GM19452 (cell line): ENCODE measurements around the gene PMM2.

Experiments
- ATAC-seq: cut with Tn5 transposase; IDR thresholded peaks from one replicate; pipeline ENCODE4 v1.9.1; 2021; ENCODE audit not compliant: unreplicated experiment

PMM2 gene

GRCh38 chr16:8849411-8850011, 51.9 kb downstream of the PMM2 start:
- no peak for ATAC-seq

DNA sequence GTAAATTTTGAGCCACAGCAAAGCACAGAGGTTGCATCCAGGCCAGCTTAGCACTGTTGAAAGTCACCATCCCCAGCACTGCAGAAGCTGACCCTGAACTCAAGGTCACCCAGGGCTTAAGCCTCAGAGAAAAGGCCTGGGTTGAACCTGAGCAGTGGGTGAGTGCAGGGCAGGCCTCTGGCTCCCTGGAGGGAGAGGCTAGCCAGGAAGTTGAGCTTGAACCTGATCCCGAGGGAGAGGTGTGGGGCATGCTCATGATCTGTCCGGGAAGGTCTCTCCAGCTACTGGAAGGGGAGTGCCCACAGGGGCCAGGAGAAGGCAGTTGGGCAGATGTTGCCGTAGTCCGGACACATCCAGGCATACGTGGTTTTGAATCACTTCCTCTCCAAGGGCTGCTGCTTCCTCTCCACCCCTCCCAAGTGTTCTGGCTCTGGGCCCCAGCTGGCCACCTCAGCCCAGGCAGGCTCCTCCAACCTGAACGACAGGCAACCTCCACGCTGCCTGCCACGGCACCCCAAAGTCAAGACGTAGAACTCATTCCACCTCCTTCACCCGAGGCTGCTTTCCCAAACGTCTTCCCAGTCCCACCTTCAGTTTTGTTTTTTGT, 52.7 kb downstream of the PMM2 start:
- ATAC-seq = no peak

DNA sequence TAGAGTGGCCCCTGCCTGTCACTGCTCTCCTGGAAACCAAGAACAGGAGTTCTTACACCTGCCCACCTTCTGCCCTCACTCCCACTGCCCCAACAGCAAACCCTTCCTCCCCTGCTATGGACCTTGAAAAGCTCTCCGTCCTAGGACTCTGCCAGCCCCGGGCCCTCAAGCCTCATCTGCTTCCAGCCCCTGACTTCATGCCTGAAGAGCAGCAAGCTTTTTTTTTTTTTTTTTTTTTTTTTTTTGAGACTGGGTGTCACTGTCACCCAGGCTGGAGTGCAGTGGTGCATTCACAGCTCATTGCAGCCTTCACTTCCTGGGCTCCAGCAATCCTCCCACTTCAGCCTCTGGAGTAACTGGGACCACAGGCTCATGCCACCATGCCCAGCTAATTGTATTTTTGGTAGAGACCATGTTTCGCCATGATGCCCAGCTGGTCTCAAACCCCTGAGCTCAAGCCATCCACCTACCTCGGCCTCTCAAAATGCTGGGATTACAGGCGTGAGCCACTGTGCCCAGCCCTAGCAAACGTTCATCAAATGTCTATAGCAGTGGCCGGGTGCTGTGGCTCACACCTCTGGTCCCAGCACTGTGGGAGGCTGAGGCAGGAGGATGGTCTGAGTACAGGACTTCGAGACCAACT, 54.2 kb downstream of the PMM2 start:
- ATAC-seq = no peak

- ATAC-seq = no peak
These were observed 54.9 kb downstream of the PMM2 start for GRCh38 chr16:8852534-8852933.

GRCh38 chr16:8853150-8853549, 55.5 kb downstream of the PMM2 start:
- no peak for ATAC-seq

DNA sequence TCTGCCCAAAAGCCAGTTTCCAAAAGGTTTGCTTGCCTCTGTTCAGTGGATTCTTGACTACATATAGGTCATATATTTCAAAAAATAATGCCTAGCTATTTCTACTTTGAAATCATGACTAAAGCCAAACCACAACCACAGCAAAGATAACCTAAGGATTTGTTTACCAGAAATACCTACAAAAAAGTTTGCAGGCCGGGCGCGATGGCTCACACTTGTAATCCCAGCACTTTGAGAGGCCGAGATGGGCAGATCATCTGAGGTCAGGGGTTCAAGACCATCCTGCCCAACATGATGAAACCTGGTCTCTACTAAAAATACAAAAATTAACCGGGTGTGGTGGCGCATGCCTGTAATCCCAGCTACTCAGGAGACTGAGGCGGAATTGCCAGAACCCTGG, 56.0 kb downstream of the PMM2 start:
- no peak for ATAC-seq

DNA sequence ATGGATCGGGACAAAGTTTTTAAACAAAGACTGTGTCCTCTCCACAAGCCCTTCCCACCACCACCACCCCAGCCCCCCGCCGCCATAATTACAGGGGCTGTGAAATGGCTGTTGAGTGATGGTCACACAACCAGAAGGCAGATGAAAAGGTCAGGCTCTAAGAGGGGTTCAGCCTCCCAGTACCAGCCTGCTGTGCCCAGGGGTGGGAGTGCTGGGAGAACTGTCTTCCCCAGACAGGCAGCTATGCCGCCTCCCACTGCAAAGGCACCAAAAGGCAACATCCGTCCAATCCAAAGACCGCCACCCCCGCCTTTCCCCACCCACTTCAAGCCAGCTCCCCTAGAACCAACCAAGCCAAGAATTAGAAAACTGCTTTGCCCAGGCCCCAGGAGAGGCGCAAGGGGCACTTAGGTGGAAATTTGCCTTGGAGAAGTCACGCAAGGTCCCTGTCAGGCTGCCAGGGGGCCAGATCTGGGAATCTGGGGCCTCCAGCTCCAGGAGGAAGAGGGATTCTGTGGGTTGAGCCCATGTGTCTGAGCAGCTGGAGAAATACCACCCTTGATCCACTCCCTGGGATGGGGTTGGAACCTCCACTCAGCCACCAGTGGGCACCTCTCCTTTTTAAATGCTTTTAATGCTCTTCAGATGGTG, 56.8 kb downstream of the PMM2 start:
- no peak for ATAC-seq

DNA sequence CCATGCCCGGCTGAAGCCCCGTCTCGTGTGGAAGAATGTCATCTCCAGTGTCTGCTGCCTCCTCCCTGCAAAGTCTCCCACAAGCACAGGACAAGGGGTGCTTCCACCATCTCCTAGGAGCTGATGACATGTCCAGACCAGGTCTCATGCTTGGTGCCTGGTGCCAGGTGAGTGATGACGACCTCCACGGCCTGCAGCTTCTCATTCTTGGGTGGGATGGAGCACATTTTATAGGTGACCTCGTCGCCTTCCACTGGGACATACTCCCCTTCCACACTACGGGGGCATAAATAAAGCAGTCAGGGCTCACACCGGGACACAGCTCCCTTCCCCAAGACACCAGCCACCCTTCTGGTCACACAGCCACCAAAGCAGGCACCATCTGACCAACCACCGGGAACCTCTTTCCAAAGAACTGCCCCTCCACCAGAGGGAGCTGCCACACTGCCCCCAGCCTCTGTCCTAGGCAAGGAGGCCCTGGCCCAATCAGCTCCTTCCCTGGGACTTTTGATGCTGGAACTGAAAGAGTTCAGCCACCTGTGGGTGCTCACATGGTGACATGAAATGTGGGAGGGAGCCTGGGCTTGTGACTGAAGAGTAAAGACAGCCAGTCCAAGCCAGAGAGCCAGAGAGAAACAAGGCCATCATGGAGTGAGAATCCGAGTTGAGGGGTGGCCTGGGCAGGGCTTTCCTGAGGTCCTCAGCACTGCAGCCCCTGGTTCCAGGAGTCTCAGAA, 57.6 kb downstream of the PMM2 start:
- ATAC-seq = no peak

GRCh38 chr16:8855972-8856371, 58.3 kb downstream of the PMM2 start:
- ATAC-seq = no peak

DNA sequence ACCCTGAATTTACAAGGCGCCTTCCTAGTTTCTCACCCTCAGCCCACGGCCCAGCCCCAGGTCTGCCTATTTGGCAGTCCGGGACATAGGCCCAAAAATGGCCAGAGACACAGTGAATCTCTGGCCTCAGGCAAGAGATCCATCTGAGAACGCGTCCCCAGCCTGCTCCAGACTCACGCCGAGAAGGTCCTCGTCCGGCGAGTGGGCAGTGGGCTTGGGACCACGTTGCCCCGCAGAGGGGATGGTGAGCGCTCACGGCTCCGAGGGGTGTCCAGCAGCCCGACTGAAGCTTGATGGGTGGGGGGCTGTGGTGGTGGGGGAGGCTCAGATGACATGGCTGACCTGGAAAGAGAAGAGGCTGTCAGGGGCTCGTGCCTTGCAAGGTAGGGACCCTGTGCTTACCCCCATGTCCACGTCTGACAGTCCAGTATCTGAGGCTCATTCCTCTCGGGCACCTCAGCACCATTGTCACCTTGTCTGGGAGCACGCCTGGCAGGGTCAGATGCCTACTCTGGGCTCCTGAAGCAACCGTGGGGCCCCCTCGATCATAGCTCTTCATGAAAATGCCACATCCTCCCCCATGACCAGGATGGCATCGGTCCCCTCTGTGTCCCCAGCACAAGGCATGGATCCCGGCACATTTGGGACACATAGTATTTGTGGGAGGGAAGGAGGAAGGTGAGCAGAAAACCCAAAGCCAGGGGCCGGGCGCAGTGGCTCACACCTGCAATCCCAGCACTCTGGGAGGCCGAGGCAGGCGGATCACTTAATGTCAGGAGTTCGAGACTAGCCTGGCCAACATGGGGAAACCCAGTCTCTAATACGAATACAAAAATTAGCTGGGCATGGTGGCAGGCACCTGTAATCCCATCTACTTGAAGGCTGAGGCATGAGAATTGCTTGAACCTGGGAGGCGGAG, 61.6 kb downstream of the PMM2 start:
- ATAC-seq = no peak

- no peak for ATAC-seq
These were observed 62.6 kb downstream of the PMM2 start for GRCh38 chr16:8859913-8860881.

DNA sequence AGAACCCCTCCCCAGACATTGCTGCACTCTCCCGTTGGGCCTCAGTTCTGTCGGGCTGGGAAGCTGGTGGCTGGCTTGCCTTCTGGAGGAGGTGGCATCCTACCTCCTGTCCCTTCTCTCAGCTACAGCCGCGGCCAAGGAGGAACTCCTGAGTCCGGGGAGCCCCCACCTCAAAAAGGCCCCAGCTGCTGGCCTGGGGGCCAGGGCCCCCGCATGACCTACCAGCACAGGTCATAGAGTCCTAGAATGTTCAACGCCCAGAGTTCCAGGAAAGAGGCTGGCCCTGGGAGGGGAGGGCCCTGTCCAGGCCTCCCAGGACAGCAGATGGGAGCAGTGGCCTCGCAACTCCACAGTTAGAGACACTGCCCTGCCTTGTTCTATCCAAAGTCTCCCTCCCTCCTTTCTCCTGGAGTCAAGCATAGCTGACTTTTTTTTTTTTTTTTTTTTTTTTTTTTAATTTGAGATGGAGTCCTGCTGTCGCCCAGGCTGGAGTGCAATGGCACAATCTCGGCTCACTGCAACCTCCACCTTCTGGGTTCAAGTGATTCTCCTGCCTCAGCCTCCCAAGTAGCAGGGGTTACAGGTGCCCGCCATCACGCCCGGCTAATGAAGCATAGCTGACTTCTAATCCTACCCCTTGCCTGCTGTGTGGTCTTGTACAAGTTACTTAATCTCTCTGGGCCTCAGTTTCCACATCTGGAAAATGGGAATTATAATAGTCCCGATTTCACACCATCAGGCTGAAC, 64.1 kb downstream of the PMM2 start:
- ATAC-seq = no peak

DNA sequence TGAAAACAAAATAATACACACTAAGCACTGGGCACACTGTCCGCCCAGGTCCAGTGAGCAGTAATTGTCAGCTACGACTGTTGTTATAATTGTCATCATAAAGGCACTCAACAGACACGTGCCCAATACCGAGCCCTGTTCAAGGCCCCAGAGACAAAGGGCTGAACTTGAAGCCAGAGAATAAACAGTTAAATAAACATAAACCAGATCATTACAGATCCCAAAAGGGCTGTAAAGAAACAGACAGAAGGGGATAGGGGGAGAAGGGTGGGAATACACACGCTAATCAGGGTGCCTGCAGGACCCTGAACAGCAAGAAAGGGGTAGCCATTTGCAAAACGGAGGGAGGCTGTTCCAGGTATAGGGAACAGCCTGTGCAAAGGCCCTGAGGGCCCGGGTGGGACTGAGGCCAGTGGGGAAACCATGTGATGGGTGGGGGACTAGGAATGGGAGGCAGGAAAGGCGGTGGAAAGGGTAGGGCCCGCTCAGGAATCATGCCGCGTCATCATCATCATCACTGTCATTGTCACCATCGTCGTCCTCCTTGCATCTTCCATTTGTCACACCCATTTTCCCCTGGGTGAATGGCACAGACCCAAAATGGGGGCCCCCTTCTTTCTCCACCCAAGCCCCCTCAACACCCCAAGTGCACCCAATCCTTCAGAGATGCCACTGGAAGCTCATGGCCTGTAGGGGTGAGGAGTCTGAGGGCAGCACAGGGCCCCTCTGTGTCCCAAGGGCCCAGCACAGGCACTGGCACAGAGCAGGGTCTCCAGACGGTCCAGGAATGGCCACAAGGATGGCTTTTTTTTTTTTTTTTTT, 64.9 kb downstream of the PMM2 start:
- ATAC-seq = no peak

- ATAC-seq = no peak
These were observed 66.2 kb downstream of the PMM2 start for GRCh38 chr16:8863594-8864424.

DNA sequence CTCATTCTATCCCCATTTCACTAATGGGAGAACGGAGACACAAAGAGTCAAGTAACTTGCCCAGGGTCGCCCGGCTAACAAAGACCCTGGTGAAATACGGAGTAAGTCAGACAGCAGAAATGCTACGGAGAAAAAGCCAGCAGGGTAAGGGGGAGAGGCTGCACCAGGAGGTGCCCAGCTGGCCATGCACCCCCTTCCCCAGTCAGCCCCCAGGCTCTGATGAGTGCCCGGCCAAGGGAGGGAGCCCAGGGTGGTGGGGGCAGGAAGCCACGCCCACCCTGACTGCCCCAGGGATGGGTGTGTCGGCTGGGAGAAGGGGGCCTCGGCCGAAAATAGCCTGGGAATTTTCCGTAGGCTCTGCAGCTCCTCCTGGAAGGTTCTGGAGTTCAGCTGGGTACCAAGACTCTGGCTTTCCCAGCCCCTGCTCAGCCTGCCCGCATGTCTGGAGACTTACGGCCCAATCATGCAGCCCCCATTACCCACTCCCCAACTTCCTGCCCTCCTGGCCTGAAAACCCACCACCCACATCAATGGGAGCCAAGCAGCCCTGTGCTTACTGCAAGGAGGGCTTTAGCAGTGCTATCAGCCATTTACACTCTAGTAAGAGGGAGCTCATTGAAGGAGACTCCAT, 67.0 kb downstream of the PMM2 start:
- ATAC-seq = no peak

GRCh38 chr16:8865145-8865882, 67.7 kb downstream of the PMM2 start:
- ATAC-seq = no peak
